H9 (cell line): ENCODE results near the gene UPF1. TPM values are rescaled to one million over a fixed set of nuclear protein-coding genes. Genes with fewer than 3 reads are reported as not detected.

ENCODE experiments used
- DNase-seq: peaks from one replicate; pipeline ENCODE4 v3.0.0-alpha.2; 2017
- H2AFZ ChIP-seq: one replicate; pipeline ENCODE4 v1.6.1; 2013; ENCODE audit warnings: mild to moderate bottlenecking, low read length, control low read depth, moderate library complexity
- H2AK5ac ChIP-seq: 2 replicates; pipeline ENCODE4 v1.6.1; 2013; ENCODE audit warnings: low read length, control low read depth, mixed read lengths; ENCODE audit not compliant: insufficient read length
- H2BK120ac ChIP-seq: one replicate; pipeline ENCODE4 v1.6.1; 2013; ENCODE audit warnings: low read depth, mild to moderate bottlenecking, low read length, control low read depth, inconsistent platforms; ENCODE audit not compliant: poor library complexity, severe bottlenecking
- H2BK12ac ChIP-seq: 2 replicates; pipeline ENCODE4 v1.6.1; 2013; ENCODE audit warnings: low read length, control low read depth, mixed read lengths, low read depth; ENCODE audit not compliant: insufficient read length
- H2BK15ac ChIP-seq: 2 replicates; pipeline ENCODE4 v1.6.1; 2013; ENCODE audit warnings: low read depth, low read length, control low read depth
- H2BK20ac ChIP-seq: one replicate; pipeline ENCODE4 v1.6.1; 2013; ENCODE audit warnings: low read depth, mild to moderate bottlenecking, low read length, control low read depth, inconsistent platforms; ENCODE audit not compliant: poor library complexity, severe bottlenecking
- H2BK5ac ChIP-seq: 2 replicates; pipeline ENCODE4 v1.6.1; 2013; ENCODE audit warnings: low read length, control low read depth, mixed read lengths; ENCODE audit not compliant: insufficient read length
- H3K14ac ChIP-seq: 2 replicates; pipeline ENCODE4 v1.6.1; 2013; ENCODE audit warnings: low read length, control low read depth; ENCODE audit not compliant: insufficient read depth
- H3K18ac ChIP-seq: 2 replicates; pipeline ENCODE4 v1.6.1; 2013; ENCODE audit warnings: low read depth, mild to moderate bottlenecking, mixed read lengths, low read length, control low read depth; ENCODE audit not compliant: insufficient read length
- H3K23ac ChIP-seq: 2 replicates; pipeline ENCODE4 v1.6.1; 2013; ENCODE audit warnings: low read length, control low read depth, mixed read lengths, low read depth; ENCODE audit not compliant: insufficient read length
- H3K23me2 ChIP-seq: 2 replicates; pipeline ENCODE4 v1.6.1; 2013; ENCODE audit warnings: low read depth, mild to moderate bottlenecking, mixed read lengths, low read length, control low read depth; ENCODE audit not compliant: insufficient read length, poor library complexity, severe bottlenecking
- H3K27ac ChIP-seq: 2 replicates; pipeline ENCODE4 v1.5.1; 2013; ENCODE audit warnings: low read length, control low read depth, mixed read lengths, low read depth; ENCODE audit not compliant: insufficient read length
- H3K27me3 ChIP-seq: 2 replicates; pipeline ENCODE4 v1.6.1; 2013; ENCODE audit warnings: low read length, control low read depth, inconsistent platforms; ENCODE audit not compliant: insufficient read depth
- H3K4ac ChIP-seq: 2 replicates; pipeline ENCODE4 v1.6.1; 2013; ENCODE audit warnings: low read depth, mild to moderate bottlenecking, control low read depth, inconsistent platforms, low read length, moderate library complexity
- H3K4me1 ChIP-seq: 2 replicates; pipeline ENCODE4 v1.6.1; 2013; ENCODE audit warnings: low read length, control low read depth, inconsistent platforms; ENCODE audit not compliant: insufficient read depth
- H3K4me2 ChIP-seq: 2 replicates; pipeline ENCODE4 v1.6.1; 2013; ENCODE audit warnings: low read length, control low read depth, mixed read lengths; ENCODE audit not compliant: insufficient read length, insufficient read depth
- H3K56ac ChIP-seq: 2 replicates; pipeline ENCODE4 v1.6.1; 2013; ENCODE audit warnings: low read depth, mild to moderate bottlenecking, mixed read lengths, low read length, control low read depth; ENCODE audit not compliant: insufficient read length
- H3K79me1 ChIP-seq: 2 replicates; pipeline ENCODE4 v1.6.1; 2013; ENCODE audit warnings: low read depth, mild to moderate bottlenecking, moderate library complexity, low read length, control low read depth, inconsistent platforms; ENCODE audit not compliant: insufficient read depth, poor library complexity, severe bottlenecking
- H3K79me2 ChIP-seq: 2 replicates; pipeline ENCODE4 v1.6.1; 2013; ENCODE audit warnings: low read length, control low read depth, inconsistent platforms; ENCODE audit not compliant: insufficient read depth
- H3K9ac ChIP-seq: 2 replicates; pipeline ENCODE4 v1.6.1; 2013; ENCODE audit warnings: low read length, control low read depth, mixed read lengths; ENCODE audit not compliant: insufficient read length; ENCODE audit errors: extremely low read depth
- H3K9me3 ChIP-seq: one replicate; pipeline ENCODE4 v1.6.1; 2013; ENCODE audit warnings: low read depth, low read length, inconsistent platforms; ENCODE audit not compliant: control insufficient read depth
- H3T11ph ChIP-seq: one replicate; pipeline ENCODE4 v1.6.1; 2013; ENCODE audit warnings: mild to moderate bottlenecking, low read length, control low read depth, inconsistent platforms
- H4K20me1 ChIP-seq: one replicate; pipeline ENCODE4 v1.6.1; 2013; ENCODE audit not compliant: control insufficient read depth, insufficient read length, insufficient read depth
- H4K5ac ChIP-seq: 2 replicates; pipeline ENCODE4 v1.6.1; 2013; ENCODE audit warnings: low read depth, mild to moderate bottlenecking, mixed read lengths, low read length, control low read depth; ENCODE audit not compliant: insufficient read length
- H4K8ac ChIP-seq: replicated peaks from 2 replicates; pipeline ENCODE4 v1.6.1; 2013; ENCODE audit warnings: low read length, control low read depth, mixed read lengths, low read depth; ENCODE audit not compliant: insufficient read length
- H4K91ac ChIP-seq: 2 replicates; pipeline ENCODE4 v1.6.1; 2013; ENCODE audit warnings: low read depth, mild to moderate bottlenecking, moderate library complexity, mixed read lengths, low read length, control low read depth; ENCODE audit not compliant: insufficient read length
- H3K27ac Mint-ChIP-seq, 3 experiments: 2 replicates in 2 of 3; 3 replicates in 1 of 3; pipeline ENCODE4 v1.8.0; 2020 to 2021; ENCODE audit warnings: mixed read lengths in 3 of 3, mild to moderate bottlenecking in 1 of 3, moderate library complexity in 1 of 3
- H3K27me3 Mint-ChIP-seq: 2 replicates; pipeline ENCODE4 v1.8.0; 2021; ENCODE audit warnings: low read depth, mild to moderate bottlenecking, moderate library complexity, mixed read lengths
- H3K36me3 Mint-ChIP-seq, 3 experiments: 2 replicates in 2 of 3; 3 replicates in 1 of 3; pipeline ENCODE4 v1.8.0; 2020 to 2021; ENCODE audit warnings: low read depth in 3 of 3, mixed read lengths in 3 of 3; ENCODE audit not compliant: insufficient read depth in 1 of 3
- H3K4me1 Mint-ChIP-seq, 2 experiments: 2 replicates each; pipeline ENCODE4 v1.8.0; 2020; ENCODE audit warnings: mixed read lengths in 2 of 2
- H3K4me3 Mint-ChIP-seq, 2 experiments: 2 replicates in 1 of 2; 3 replicates in 1 of 2; pipeline ENCODE4 v1.8.0; 2020 to 2021; ENCODE audit warnings: mild to moderate bottlenecking in 2 of 2, mixed read lengths in 2 of 2, moderate library complexity in 1 of 2
- H3K9me3 Mint-ChIP-seq, 2 experiments: 2 replicates in 1 of 2; 3 replicates in 1 of 2; pipeline ENCODE4 v1.8.0; 2020; ENCODE audit warnings: mild to moderate bottlenecking in 2 of 2, mixed read lengths in 2 of 2, moderate library complexity in 1 of 2
- WGBS: extraction: QIAGEN DNeasy Blood & Tissue Kit; methylation state at CpG from one replicate; pipeline ENCODE4 v1.1.7; 2013; ENCODE audit warnings: missing lambda C conversion rate, low lambda C conversion rate, mixed read lengths; ENCODE audit not compliant: insufficient read length; ENCODE audit errors: extremely low coverage; 5-methylcytosine and 5-hydroxymethylcytosine counted together
- total RNA-seq: library from RNA; stranded (reverse); gene quantifications from 2 replicates; pipeline ENCODE4 v1.2.1, GENCODE V29; 2021
- TF ChIP-seq, protein P1 (sequence below): fragments of 200-600 bp; sonication (generic); conservative IDR thresholded peaks from 3 replicates; pipeline ENCODE4 v1.8.0; 2021; ENCODE audit warnings: antibody characterized with exemption, mild to moderate bottlenecking

UPF1 gene
- total RNA-seq, 1 experiment from 2014 or later: 85.4 TPM

DNA sequence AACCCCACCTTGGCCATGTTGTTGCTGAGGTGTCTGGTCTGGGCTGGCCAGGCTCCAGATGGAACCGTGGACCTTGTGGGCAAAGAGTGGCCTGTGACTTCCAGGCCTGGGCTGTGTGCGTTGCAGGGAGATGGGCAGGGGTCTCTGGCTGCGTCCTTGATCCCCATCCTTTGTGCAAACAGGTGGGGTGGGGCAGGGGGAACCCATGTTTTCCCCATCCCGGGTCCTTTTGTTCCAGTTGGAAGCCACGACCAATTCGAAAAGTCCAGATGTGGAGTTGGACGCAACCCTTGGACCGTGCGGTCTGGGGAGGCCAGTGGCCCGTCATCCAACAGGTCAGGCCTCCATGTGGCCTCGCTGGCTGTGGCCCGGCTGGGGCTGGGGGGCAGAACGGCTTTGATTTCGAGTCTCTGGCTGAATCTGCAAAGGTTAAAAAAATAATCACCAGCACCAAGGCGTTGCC is 27.6 kb upstream of the UPF1 start:
- H3K9me3 Mint-ChIP-seq: no peaks in the 10 kb centered on the region
- Histone ChIP-seq H2BK20ac (no peak overlapping the region), H2BK5ac (no peak overlapping the region), H3K79me2 (no peaks in the 10 kb centered on the region), H4K91ac (no peak overlapping the region), H3K9me3 (no peaks in the 10 kb centered on the region), H3K23ac (no peak overlapping the region), H2BK120ac (no peak overlapping the region), H2BK15ac (no peak overlapping the region), H2AK5ac (no peak overlapping the region), H3K27ac (no peak overlapping the region), H3K9ac (no peak overlapping the region), H3K79me1 (no peaks in the 10 kb centered on the region), H2BK12ac (no peak overlapping the region), H3K4me1 (no peaks in the 10 kb centered on the region), H2AFZ (no peak overlapping the region), H3K4ac (no peak overlapping the region), H4K20me1 (no peaks in the 10 kb centered on the region), H3K4me2 (no peak overlapping the region), H4K5ac (no peak overlapping the region), H3K18ac (no peak overlapping the region), H3T11ph (no peak overlapping the region), H4K8ac (no peak overlapping the region), H3K23me2 (no peaks in the 10 kb centered on the region), H3K27me3 (peaks cover 10% of the 10 kb centered on the region; the same call in 1 of the 2 replicates), H3K56ac (no peak overlapping the region), H3K14ac (no peak overlapping the region)
- H3K4me3 Mint-ChIP-seq: no peak overlapping the region
- H3K27me3 Mint-ChIP-seq: peaks cover 26% of the 10 kb centered on the region
- H3K4me1 Mint-ChIP-seq: no peaks in the 10 kb centered on the region; a peak in 1 of 4 replicates
- TF ChIP-seq, protein P1, sequence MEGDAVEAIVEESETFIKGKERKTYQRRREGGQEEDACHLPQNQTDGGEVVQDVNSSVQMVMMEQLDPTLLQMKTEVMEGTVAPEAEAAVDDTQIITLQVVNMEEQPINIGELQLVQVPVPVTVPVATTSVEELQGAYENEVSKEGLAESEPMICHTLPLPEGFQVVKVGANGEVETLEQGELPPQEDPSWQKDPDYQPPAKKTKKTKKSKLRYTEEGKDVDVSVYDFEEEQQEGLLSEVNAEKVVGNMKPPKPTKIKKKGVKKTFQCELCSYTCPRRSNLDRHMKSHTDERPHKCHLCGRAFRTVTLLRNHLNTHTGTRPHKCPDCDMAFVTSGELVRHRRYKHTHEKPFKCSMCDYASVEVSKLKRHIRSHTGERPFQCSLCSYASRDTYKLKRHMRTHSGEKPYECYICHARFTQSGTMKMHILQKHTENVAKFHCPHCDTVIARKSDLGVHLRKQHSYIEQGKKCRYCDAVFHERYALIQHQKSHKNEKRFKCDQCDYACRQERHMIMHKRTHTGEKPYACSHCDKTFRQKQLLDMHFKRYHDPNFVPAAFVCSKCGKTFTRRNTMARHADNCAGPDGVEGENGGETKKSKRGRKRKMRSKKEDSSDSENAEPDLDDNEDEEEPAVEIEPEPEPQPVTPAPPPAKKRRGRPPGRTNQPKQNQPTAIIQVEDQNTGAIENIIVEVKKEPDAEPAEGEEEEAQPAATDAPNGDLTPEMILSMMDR: no peak
- no peak for DNase-seq
- no CpG with 5 or more reads among the region's 15 CpGs for WGBS
- H3K36me3 Mint-ChIP-seq: no peaks in the 10 kb centered on the region
- no peak overlapping the region for H3K27ac Mint-ChIP-seq
